GM21737 (cell line): Measurements from ENCODE around the gene RNF166.

Source experiments
- ATAC-seq: cut with Tn5 transposase; IDR thresholded peaks from one replicate; pipeline ENCODE4 v1.9.1; 2021; ENCODE audit warnings: mild to moderate bottlenecking, moderate library complexity; ENCODE audit not compliant: unreplicated experiment

The RNF166 gene

DNA sequence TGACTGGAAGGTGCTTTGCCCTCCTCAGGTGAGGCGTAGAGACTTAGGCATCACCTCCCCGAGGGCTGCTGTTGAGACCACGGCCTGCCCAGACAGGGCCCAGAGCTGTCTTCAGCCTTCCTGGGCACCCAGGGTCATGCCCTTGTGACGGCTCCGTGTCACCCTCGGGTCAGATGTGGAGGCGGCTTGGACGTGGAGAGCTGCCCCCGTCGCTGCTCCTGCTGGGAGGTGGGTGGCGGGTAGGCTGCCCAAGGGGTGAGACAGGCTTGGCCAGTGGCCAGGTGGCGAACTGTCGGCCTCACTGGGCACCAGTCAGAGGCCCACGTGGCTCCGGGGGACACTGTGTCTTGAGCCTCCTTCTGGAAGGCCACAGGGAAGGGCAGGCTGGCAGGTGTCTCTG lies 11.0 kb downstream of the RNF166 start:
- no peak for ATAC-seq

DNA sequence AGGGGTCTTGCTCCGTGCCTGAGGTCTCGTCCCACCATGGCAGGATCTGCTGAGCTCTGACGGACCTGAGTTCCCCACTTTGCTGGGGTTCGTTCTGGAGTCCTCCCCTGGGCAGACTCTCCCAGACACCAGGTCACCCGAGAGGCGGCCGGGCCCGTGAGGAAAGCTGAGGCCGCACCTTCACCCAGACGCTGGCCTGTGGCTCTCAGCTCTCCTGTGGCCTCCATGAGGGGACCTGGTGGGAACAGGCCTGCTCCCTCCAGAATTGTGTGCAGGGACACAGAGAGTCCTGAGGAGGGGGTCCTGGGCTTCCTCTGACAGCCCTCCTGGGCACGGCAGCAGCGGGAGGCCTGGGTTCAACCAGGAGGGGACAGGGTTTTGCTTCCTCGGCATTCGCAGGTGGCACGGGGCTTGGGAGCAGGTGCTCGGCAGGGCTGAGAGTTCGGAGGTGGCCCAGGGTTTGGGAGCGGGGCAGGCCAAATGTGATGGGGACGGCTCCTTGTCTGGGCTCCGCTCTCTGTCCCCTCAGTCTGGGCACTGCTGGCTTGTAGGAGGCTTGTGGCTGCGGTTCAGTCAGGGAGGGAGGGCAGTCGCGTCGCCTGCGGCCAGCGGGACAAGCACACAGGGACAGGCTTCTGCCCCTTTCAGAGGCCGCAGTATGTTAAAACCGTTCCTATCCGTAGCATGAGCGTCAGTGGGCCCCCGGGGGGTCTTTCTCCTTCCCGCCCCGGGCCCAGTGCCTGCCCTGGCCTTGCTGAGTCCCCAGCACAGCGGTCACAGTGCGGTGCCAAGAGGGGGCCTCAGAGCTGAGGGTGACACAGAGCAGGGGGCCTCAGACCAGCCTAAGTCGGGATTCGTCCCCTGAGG lies 11.8 kb downstream of the RNF166 start:
- no peak for ATAC-seq

DNA sequence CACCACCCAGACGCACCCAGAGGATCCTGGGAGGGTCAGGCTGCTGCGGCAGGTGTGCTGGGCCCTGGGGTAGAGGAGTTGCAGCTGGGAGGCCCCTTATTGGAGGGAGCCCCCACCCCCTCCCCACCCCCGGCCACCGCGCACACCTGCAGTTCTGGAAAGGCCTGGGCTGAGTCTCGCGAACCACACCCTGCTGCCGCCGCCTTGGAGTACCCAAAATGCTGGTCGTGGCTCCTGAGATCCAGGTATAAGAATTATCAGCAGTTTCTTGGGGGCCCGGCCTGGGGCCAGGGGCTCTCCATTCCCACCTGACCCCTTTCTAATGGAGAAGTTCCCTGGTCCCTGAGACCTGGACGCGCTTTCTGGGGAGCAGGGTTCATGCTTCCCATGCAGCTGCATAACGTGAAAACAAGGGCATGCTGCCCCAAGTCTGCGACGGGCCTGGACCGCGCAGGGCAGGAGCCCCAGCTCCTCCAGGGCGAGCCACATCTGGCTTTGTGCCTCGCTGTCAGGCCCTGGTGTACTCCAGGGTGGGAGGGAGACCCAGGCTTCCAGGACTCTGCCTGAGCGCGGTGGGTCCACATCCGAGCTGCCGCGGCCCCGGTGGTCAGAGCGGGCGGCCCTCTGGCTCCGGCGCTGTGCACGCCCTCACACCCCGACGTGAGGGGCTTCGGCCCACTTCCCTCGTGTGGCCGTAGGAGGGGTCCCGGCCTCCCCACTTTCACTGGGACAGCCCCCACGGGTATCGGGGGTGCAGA lies 12.6 kb downstream of the RNF166 start:
- ATAC-seq = no peak

GRCh38 chr16:88692861-88693260 lies 13.3 kb downstream of the RNF166 start:
- ATAC-seq = no peak

DNA sequence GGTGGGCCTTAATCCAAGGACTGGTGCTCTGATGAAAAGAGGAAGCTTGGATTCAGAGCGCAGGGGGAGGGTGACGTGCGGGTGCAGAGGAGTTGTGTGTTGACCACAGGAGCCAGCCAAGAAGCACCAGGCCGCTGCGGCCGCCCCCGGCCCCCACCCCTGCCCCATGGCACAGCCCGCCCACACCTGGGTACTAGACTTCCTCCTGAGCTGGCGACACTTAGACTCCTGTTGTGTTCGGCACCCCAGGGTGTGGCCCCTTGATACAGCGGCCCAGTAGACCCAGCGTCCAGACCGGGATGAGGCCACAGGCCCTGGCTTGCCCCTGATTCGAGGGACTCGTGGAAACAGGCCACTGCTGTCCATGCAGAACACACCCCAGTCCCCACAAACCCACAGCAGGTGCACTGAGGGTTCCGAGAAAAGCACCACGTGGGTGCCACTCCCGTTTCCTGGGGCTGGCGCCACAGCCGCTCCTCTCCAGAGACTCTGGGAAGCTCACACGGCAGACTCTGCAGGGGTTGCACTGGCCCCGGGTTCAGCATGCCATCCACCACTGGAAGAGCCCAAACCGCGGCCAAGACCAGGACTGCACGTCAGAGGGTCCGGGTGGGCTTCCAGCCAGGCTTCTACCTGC lies 14.2 kb downstream of the RNF166 start:
- ATAC-seq = no peak

DNA sequence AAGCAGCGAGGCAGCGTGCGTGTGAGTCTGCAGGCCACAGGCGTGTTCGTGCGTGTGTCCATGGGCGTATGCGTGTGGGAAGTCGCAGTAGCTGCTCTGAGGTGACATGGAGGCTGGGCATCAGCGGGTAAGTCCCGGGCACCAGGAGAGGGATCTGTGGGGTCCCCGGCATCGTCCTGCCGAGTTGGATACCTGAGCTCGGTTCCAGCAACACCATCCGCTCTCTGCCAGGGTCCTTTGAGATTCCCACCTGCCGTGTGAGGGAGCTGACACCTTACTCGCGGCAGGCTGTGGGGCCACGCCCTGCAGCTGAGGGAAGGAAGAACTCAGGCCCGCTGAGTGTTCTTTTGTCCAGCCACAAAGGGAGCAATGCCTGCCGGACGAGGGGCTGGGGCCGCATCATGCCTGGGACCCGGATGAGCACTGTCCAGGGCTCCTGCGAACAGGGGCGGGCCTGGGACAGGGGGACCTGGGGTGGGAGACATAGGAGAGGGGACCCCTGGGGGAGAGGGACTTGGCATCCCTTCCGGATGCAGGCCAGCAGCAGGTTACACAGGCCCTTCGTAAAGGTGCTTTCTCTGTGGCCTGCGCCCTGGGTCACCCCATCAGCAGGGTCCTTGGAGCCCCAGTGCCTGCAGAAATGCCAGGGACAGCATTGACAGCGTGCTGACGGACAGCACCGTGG lies 14.9 kb downstream of the RNF166 start:
- ATAC-seq = no peak

DNA sequence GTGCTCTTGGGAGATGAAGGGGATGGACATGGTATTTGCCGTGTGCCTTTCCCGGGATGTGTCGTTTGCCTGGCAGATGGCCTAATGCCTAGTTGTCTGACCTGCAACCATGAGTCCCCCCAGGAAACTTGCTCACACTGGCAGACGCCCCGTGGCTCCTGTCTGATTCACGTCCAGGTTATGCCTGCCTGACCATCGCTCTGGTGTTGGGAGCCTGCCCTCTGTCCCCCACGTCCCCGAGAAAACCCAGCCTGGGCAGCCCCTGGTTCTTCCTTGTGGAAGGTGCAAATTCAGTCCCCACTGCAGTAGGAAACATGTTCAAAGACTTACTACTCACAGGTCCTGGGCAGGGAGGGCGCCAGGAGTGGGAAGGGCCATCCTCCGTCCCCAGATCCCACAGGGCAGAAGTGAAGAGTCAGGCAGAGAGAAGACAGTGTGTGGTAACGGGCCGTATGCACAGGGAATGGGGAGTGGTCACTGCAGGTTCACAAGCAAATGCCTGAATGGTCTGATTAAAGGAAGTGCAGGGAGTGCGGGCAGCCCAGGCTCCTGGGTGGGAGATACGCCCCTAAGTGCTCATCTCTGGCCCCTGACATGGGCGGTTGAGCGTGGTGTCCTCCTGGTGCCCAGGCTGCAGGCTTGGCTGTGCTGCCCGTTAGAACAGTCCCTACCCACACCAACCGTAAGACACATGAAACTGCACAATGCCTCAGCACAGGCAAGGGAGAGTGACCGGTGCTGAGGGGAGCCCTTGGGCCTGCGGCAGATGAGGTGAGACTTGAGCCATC lies 15.7 kb downstream of the RNF166 start:
- ATAC-seq = no peak

DNA sequence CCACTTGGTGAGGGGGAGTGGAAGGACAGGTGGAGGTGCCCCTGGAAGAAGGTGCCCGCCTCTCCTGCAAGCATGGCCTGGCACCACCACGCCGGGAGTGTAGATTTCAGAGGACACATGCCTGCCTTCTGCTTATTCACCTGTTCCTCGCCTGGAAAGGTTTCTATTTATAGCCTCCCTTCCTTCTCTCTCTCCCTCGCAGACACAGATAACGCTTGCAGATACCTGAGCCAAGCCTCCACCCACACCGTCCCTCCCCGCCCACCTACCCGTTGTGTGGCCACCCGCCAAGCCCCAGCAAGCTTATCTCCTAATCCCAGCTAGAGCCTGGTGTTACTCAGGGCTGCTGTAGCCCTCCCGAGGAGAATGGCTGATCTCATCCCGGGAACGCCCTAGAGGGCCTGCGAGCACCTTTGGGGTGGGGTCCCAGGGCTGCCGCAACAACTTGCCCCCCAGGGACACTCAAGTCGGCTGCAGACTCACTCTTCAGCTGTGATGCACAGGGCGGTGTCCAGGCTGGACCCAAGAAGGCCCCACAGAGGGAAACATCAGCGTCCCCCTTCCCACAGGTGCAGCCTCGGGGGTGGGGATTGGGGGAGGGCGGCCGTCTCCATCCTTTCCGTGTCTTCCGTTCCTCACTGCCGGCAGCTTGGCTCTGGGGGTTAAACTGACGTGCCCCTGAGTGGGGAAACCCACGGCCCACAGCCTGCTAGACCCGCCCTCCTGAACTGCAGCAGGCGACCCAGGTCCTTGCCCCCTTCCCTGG lies 18.0 kb downstream of the RNF166 start:
- no peak for ATAC-seq

- ATAC-seq = no peak
Observed at GRCh38 chr16:88687676-88688012, 18.6 kb downstream of the RNF166 start.

DNA sequence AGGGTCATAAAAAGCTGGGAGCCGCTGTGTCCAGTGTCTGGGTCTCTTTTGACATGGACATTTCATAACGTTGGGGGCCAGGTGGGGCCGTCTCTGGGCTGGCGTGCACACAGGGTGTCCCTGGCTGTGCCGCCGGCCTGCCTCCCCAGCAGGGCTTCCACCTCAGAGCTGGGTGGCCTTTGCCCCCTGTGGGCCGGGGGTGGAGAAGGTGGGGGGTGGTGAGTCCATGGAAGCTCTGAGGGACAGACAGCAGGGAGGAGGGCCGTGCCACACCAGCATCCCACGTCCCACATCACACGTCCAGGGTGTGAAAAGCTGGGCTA lies 19.0 kb downstream of the RNF166 start:
- ATAC-seq = no peak

GRCh38 chr16:88686439-88687253 lies 19.6 kb downstream of the RNF166 start, which contains the start of gene SNAI3:
Gene SNAI3, minus strand, starts transcription at chr16:88686507. Its CDS starts 101 bp downstream, at chr16:88686406.
- peak; percentile 58 for ATAC-seq

GRCh38 chr16:88686062-88686438 lies 20.2 kb downstream of the RNF166 start:
- ATAC-seq = peak; percentile 11

DNA sequence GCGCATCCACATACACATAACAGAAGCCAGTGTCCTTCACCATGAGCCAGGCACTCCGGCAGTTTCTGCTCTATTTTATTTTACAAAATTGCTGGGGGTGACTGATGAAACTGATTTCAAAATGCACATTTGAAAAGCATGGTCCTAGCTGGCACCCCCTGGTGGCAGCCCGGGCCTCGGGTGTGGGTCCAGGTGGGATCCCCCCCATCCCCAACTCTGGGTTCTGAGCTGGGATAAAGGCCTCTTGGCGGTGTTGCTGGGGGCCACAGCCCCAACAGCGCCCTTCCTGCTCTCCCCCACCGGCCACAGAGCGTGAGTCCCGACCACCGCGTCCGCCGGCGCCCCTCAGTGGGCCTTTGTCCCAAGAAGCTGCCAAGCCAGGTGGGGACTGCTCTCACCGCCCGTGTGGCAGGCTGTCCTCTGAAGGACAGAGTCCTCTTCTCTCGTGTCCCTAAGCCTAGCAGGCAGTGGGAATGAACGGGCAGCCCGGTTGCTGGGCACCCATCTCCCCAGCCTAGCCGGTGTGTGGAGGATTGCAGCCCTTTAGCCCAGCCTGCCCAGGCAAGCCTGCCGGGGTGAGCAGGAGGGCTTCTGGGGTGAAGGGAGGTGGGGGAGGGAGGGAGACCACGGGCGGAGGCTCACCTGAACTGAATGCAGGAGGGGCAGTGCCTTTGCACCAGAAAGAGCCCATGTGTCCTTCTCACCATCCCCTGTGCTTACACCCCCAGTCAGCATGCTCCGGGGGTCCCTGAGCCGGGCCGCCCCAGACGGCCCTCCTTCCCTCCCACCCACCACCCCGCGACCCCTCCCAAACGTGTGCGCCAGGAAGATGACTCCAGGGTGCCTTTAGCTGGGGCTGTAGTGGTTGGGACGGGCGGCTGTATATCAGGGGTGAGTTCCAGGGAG lies 20.8 kb downstream of the RNF166 start:
- ATAC-seq = no peak

DNA sequence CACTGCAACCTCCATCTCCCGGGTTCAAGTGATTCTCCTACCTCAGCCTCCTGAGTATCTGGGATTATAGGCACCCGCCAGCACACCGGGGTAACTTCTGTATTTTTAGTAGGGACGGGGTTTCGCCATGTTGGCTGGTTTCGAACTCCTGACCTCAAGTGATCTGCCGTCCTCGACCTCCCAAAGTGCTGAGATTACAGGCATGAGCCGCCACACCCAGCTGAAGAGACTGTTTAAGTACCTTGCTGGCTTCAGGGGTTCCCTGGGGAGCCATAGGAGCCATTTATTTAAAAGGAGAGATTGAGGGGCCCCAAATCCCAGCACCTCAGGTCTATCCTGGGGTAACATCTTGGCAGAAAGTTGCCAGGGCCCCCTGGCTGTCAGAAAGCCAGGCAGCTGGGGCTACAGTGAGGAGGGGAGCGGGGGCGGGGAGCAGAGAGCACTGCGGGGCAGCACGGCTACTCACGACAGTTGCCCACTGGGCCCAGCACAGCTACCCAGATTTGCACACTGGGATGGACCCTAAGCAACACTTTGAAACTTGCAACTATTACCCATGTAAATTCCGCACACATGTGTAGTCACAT lies 21.5 kb downstream of the RNF166 start:
- no peak for ATAC-seq

DNA sequence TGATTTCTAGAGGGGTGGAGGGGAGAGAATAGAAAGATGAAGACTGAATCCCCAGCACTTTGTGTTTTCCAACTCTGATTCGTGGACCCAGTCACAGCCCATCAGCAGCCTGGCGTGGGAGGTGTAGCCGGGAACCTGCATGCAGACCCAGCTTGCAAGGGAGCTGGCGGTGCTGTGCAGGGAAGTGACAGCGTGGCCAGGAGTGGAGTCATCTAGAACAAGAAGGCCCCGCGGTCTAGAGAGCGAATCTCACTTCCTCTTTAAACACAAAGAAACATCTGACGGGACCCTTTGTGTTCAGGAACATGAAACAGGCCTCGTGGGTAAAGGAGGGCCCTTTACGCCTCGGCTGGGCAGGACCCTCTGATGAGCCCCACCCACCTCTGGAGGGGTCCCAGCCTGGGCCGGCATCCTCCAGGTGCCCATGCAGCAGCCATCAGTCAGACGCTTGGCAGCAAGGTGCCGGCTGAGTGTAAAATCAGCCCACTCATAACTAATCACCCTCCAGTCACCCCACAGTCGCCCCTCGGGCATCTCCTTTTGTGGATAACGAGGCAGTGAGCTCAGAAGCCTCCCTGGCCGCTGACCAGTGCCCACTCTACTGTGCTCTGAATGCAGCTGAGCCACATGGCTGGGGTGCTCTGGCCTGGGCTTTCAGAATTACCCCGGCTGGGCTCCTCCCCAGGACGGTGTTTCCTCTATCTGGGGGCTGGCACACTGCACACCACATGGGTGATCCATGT lies 24.3 kb downstream of the RNF166 start:
- ATAC-seq = peak; percentile 54

DNA sequence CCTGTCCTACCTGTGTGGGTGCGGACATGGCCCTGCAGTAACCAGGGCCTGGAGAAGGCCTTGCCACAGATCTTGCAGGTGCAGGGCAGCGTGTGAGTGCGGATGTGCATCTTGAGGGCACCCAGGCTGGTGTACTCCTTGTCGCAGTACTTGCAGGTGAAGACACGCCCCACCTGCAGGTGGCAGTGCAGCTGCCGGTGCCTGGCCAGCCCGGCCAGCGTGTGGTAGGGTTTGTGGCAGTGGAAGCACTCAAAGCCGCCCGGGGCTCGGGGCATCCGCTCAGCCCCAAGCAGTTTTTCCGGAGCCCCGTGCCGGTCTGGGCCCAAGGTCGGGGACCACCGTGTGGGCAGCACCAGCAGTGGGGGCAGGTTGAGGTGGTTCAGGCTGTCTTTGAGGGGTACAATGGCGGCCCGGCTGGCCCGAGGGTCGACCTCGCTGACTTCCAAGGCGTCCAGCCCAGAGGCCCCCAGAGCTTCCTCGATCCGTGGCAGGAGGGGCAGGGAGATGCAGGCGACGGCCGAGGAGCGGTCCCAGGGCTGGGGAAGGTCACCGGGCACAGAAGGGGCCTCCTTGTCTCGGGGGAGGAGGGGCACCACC lies 25.0 kb downstream of the RNF166 start:
- peak; percentile 22 for ATAC-seq
